Stimulated activated CD4-positive, alpha-beta T cell treated with anti-CD3 and anti-CD28 coated beads, Interleukin-15, amount 100 ng/mL, for 1 hour (primary cell): Measurements from ENCODE around the gene MAP4K4.

Experiments
- DNase-seq, 2 donors: peaks; one replicate each; pipeline ENCODE4 v3.0.0-alpha.2; 2020; ENCODE audit warnings: low read depth in 1 of 2, low spot score in 1 of 2

MAP4K4 gene

GRCh38 chr2:101720732-101721131 is 23.2 kb downstream of the MAP4K4 start:
- no peak for DNase-seq

GRCh38 chr2:101722864-101723263 is 25.4 kb downstream of the MAP4K4 start:
- DNase-seq: no peak

- no peak for DNase-seq
Measured at GRCh38 chr2:101723371-101724124, 26.0 kb downstream of the MAP4K4 start.

GRCh38 chr2:101724125-101724474 is 26.6 kb downstream of the MAP4K4 start:
- DNase-seq: no peak

- no peak for DNase-seq
Measured at GRCh38 chr2:101725038-101725437, 27.5 kb downstream of the MAP4K4 start.

- no peak for DNase-seq
Measured at GRCh38 chr2:101725515-101726192, 28.1 kb downstream of the MAP4K4 start.

- DNase-seq: no peak
Measured at GRCh38 chr2:101728865-101729264, 31.4 kb downstream of the MAP4K4 start.

GRCh38 chr2:101729521-101730190 is 32.1 kb downstream of the MAP4K4 start:
- DNase-seq: no peak

GRCh38 chr2:101731221-101732054 is 33.9 kb downstream of the MAP4K4 start:
- no peak for DNase-seq

- no peak for DNase-seq
Measured at GRCh38 chr2:101732199-101732598, 34.7 kb downstream of the MAP4K4 start.

- no peak for DNase-seq
Measured at GRCh38 chr2:101732773-101733256, 35.3 kb downstream of the MAP4K4 start.

GRCh38 chr2:101733257-101733993 is 35.9 kb downstream of the MAP4K4 start:
- DNase-seq: no peak

GRCh38 chr2:101734505-101735165 is 37.1 kb downstream of the MAP4K4 start:
- no peak for DNase-seq

GRCh38 chr2:101735166-101735533 is 37.6 kb downstream of the MAP4K4 start:
- DNase-seq: no peak

GRCh38 chr2:101736233-101736632 is 38.7 kb downstream of the MAP4K4 start:
- no peak for DNase-seq

GRCh38 chr2:101736861-101737291 is 39.4 kb downstream of the MAP4K4 start:
- DNase-seq: no peak

GRCh38 chr2:101737478-101738255 is 40.2 kb downstream of the MAP4K4 start:
- DNase-seq: no peak

- DNase-seq: no peak
Measured at GRCh38 chr2:101738649-101739048, 41.1 kb downstream of the MAP4K4 start.

GRCh38 chr2:101740555-101740964 is 43.1 kb downstream of the MAP4K4 start:
- DNase-seq: no peak
